Mesothelial cell of epicardium (in vitro differentiated cells): ENCODE measurements around the gene PTTG1. TPM values are rescaled to one million over a fixed set of nuclear protein-coding genes. Genes with fewer than 3 reads are reported as not detected.

Experiments used
- DNase-seq, 2 experiments: peaks; one replicate each; pipeline ENCODE4 v3.0.0; 2021; ENCODE audit warnings: low spot score in 2 of 2; ENCODE audit not compliant: unreplicated experiment in 2 of 2
- H3K27ac Mint-ChIP-seq: 2 replicates; pipeline ENCODE4 v1.8.0; 2021; ENCODE audit warnings: mixed read lengths
- H3K27me3 Mint-ChIP-seq: 2 replicates; pipeline ENCODE4 v1.8.0; 2021; ENCODE audit warnings: low read depth, mixed read lengths
- H3K36me3 Mint-ChIP-seq: 2 replicates; pipeline ENCODE4 v1.8.0; 2021; ENCODE audit warnings: mixed read lengths
- H3K4me1 Mint-ChIP-seq: 2 replicates; pipeline ENCODE4 v1.8.0; 2021; ENCODE audit warnings: mixed read lengths
- H3K4me3 Mint-ChIP-seq: 2 replicates; pipeline ENCODE4 v1.8.0; 2021; ENCODE audit warnings: mild to moderate bottlenecking, moderate library complexity, mixed read lengths
- H3K9me3 Mint-ChIP-seq: 2 replicates; pipeline ENCODE4 v1.8.0; 2021; ENCODE audit warnings: mixed read lengths
- total RNA-seq: library from RNA; stranded (reverse); gene quantifications from 3 replicates; pipeline ENCODE4 v1.2.1, GENCODE V29; 2021
- TF ChIP-seq, protein P1 (sequence below): fragments of 200-600 bp; sonication (generic); IDR thresholded peaks from one replicate; pipeline ENCODE4 v1.5.0; 2021; ENCODE audit warnings: antibody characterized with exemption; ENCODE audit not compliant: unreplicated experiment

Gene PTTG1
- total RNA-seq, 1 donor from 2014 or later: 43.3 TPM

DNA sequence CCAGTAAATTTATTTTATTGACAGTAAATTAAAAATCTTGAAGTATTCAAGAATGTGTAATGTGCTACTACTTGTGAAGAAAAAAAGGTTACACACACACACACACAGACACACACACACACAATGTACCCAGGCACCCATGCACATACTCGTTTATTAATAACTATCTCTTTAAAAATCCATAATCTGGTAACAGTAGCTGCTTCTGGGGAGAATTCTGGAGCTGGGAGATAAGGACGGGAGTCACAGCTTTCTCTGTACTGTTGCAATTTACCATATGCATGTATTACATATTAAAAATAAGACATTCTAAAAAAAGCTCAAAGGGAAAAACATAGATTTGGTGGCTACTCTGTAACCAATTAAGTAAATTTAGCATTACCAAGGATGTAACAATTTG lies 43.3 kb upstream of the PTTG1 start:
- H3K27me3 Mint-ChIP-seq: peaks cover 34% of the 10 kb centered on the region
- H3K4me3 Mint-ChIP-seq: no peak overlapping the region
- H3K4me1 Mint-ChIP-seq: no peaks in the 10 kb centered on the region
- no peaks in the 10 kb centered on the region for H3K36me3 Mint-ChIP-seq
- DNase-seq: no peak
- TF ChIP-seq, protein P1, sequence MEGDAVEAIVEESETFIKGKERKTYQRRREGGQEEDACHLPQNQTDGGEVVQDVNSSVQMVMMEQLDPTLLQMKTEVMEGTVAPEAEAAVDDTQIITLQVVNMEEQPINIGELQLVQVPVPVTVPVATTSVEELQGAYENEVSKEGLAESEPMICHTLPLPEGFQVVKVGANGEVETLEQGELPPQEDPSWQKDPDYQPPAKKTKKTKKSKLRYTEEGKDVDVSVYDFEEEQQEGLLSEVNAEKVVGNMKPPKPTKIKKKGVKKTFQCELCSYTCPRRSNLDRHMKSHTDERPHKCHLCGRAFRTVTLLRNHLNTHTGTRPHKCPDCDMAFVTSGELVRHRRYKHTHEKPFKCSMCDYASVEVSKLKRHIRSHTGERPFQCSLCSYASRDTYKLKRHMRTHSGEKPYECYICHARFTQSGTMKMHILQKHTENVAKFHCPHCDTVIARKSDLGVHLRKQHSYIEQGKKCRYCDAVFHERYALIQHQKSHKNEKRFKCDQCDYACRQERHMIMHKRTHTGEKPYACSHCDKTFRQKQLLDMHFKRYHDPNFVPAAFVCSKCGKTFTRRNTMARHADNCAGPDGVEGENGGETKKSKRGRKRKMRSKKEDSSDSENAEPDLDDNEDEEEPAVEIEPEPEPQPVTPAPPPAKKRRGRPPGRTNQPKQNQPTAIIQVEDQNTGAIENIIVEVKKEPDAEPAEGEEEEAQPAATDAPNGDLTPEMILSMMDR: no peak
- no peak overlapping the region for H3K27ac Mint-ChIP-seq
- H3K9me3 Mint-ChIP-seq: no peaks in the 10 kb centered on the region

DNA sequence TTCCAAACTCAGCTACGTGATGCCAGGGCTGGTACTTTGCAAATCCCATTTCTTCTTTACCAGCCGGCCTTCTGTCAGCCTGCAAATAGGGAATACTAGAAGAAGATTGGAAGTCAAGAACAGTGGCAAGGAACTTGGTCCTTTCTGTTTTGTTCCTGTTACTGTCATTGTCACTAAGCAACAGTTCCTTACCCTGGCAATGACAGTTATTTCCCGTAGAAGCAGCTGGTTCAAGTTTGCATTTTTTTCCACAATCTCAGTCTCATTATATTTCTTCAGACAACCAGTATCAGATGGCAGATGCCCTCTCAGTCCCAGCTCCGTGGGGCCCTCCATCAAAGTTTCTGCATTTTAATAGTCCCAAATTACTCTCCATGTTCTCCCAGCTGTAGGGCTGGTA lies 42.1 kb upstream of the PTTG1 start:
- Mint-ChIP-seq H3K27ac (no peak overlapping the region), H3K9me3 (peaks cover 5% of the 10 kb centered on the region), H3K27me3 (peaks cover 24% of the 10 kb centered on the region), H3K36me3 (no peaks in the 10 kb centered on the region), H3K4me1 (no peaks in the 10 kb centered on the region), H3K4me3 (no peak overlapping the region)
- no peak for DNase-seq
- TF ChIP-seq, protein P1: no peak

DNA sequence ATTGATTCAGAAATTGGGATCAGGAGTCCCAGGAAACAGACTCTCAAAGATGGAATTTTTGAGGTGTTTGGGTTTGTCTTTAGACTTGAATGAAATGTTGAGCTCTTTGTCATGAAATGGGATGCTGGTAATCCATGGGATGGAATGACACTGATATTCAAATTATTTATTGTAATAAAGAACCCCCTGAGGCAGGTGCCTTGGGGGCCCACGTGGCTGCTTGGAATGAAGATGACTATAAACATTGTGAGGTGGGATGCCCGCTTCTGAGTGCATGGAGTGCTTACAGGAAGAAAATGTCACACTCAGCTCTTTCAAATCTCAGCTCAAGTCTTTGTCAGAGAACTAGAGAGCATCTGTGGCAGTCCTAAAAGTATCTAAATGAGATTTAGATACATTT lies 41.6 kb upstream of the PTTG1 start:
- Mint-ChIP-seq H3K4me3 (no peak overlapping the region), H3K36me3 (no peaks in the 10 kb centered on the region), H3K27me3 (peaks cover 18% of the 10 kb centered on the region)

DNA sequence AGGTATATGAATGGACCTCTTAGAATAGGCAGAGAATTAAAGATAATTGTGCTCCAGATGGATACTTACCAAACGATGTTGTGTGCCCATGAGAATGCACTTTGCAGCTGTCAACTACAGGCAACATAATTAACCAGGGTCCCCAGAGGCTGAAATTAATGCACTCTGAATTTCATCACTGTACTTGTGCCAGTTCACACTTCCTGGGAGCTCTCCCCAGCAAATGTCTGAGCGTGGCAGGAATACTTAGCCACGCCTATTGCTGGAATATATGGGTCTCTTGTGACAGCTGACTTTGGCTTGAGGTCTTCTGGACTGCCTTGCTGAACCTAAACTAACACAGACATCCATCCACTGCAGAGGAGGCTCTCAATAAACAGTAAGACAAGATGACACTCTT lies 39.3 kb upstream of the PTTG1 start:
- H3K4me1 Mint-ChIP-seq: no peaks in the 10 kb centered on the region
- no peak overlapping the region for H3K27ac Mint-ChIP-seq
- DNase-seq: no peak
- no peak overlapping the region for H3K4me3 Mint-ChIP-seq
- TF ChIP-seq, protein P1: no peak
- peaks cover 20% of the 10 kb centered on the region for H3K9me3 Mint-ChIP-seq
- H3K27me3 Mint-ChIP-seq: peaks cover 4% of the 10 kb centered on the region
- no peaks in the 10 kb centered on the region for H3K36me3 Mint-ChIP-seq

More for the DNA sequence above, 41.6 kb upstream of the PTTG1 start:
- no peak for DNase-seq
- TF ChIP-seq, protein P1: no peak
- Mint-ChIP-seq H3K9me3 (peaks cover 9% of the 10 kb centered on the region), H3K4me1 (no peaks in the 10 kb centered on the region), H3K27ac (no peak overlapping the region)

DNA sequence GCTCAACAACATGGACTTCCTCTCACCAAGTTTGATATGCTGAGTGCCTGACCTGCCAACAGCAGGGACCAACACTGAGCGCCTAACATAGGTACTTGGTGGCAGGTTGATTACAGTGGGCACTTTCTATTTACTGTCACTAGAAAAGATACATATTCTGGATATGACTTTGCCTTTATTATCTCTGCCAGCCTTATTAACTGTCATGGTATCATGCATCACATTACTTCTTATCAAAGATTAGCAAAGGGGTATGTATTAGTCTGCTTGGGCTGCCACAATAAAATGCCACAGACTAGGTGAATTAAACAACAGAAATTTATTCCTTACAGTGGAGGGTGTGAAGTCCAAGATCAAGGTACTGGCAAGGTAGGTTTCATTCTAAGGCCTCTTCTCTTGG lies 37.0 kb upstream of the PTTG1 start:
- TF ChIP-seq, protein P1: no peak
- Mint-ChIP-seq H3K27me3 (peaks cover under 1% of the 10 kb centered on the region), H3K4me1 (no peaks in the 10 kb centered on the region), H3K36me3 (peaks cover 15% of the 10 kb centered on the region), H3K4me3 (no peak overlapping the region), H3K9me3 (peaks cover 39% of the 10 kb centered on the region), H3K27ac (no peak overlapping the region)
- no peak for DNase-seq

DNA sequence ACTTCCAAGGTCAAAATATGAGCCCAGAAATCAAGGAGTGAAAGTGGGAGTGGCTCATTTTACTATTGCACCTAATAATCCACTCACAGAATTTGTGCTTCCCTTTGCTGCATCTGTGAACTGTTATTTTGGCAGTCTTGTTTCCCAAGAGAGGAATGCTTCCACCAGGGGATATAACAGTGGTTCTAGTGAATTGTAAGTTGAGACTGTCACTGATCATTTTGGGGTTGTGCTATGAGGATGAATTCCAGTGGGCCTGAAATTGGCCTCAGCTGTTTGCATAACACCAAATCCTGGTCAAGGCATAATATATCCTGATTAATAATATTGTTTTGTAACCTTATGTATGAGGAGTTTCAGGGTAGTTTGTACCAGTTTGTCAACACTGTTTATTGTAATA lies 36.2 kb upstream of the PTTG1 start:
- Mint-ChIP-seq H3K4me1 (no peaks in the 10 kb centered on the region), H3K27ac (no peak overlapping the region)

More for the DNA sequence above, 36.2 kb upstream of the PTTG1 start:
- peaks cover 15% of the 10 kb centered on the region for H3K36me3 Mint-ChIP-seq
- TF ChIP-seq, protein P1: no peak
- no peaks in the 10 kb centered on the region for H3K27me3 Mint-ChIP-seq
- H3K4me3 Mint-ChIP-seq: no peak overlapping the region
- peaks cover 39% of the 10 kb centered on the region for H3K9me3 Mint-ChIP-seq
- DNase-seq: no peak
